NCI-H1694 (cell line): ENCODE results near the gene BPIFB3.
A peak's percentile ranks its signal among the peaks of the same experiment; 100 is the strongest.
"Not testable (repeated sequence)": the region's sequence is repeated elsewhere in the genome, so short reads cannot be mapped to it uniquely, and the experiment has no call there.

ENCODE experiments used
- DNase-seq: peaks from one replicate; lab custom pipeline; 2025; lab: John Stamatoyannopoulos, UW

Gene BPIFB3

GRCh38 chr20:33091693-33092092 is 38.0 kb downstream of the BPIFB3 start:
- no peak for DNase-seq

GRCh38 chr20:33092361-33092760 is 38.7 kb downstream of the BPIFB3 start:
- no peak for DNase-seq

- no peak for DNase-seq
Observed at GRCh38 chr20:33093074-33093473, 39.4 kb downstream of the BPIFB3 start.

GRCh38 chr20:33093582-33093981 is 39.9 kb downstream of the BPIFB3 start:
- no peak for DNase-seq

- no peak for DNase-seq
Observed at GRCh38 chr20:33095249-33095648, 41.5 kb downstream of the BPIFB3 start.

GRCh38 chr20:33095902-33096584 is 42.3 kb downstream of the BPIFB3 start:
- peak; percentile 57 for DNase-seq

- no peak for DNase-seq
Observed at GRCh38 chr20:33097001-33097400, 43.3 kb downstream of the BPIFB3 start.

GRCh38 chr20:33099843-33100538 is 46.3 kb downstream of the BPIFB3 start:
- no peak for DNase-seq

- no peak for DNase-seq
Observed at GRCh38 chr20:33103556-33103955, 49.9 kb downstream of the BPIFB3 start.

GRCh38 chr20:33104336-33104735 is 50.6 kb downstream of the BPIFB3 start:
- DNase-seq, result no peak

- DNase-seq, result no peak
Observed at GRCh38 chr20:33105316-33105924, 51.7 kb downstream of the BPIFB3 start.

GRCh38 chr20:33106058-33106620 is 52.4 kb downstream of the BPIFB3 start:
- not testable (repeated sequence) for DNase-seq

GRCh38 chr20:33108661-33109060 is 55.0 kb downstream of the BPIFB3 start:
- DNase-seq, result no peak

GRCh38 chr20:33110147-33110825 is 56.6 kb downstream of the BPIFB3 start:
- no peak for DNase-seq

GRCh38 chr20:33111306-33111705 is 57.6 kb downstream of the BPIFB3 start:
- no peak for DNase-seq

- DNase-seq, result no peak
Observed at GRCh38 chr20:33112547-33113386, 59.1 kb downstream of the BPIFB3 start.

GRCh38 chr20:33113387-33113908 is 59.7 kb downstream of the BPIFB3 start:
- DNase-seq, result no peak

GRCh38 chr20:33115501-33115900 is 61.8 kb downstream of the BPIFB3 start:
- not testable (repeated sequence) for DNase-seq

GRCh38 chr20:33119725-33120720 is 66.3 kb downstream of the BPIFB3 start:
- DNase-seq, result no peak

- no peak for DNase-seq
Observed at GRCh38 chr20:33120934-33121333, 67.2 kb downstream of the BPIFB3 start.
